ENCODE data around the gene RASSF5.

- TF ChIP-seq GATA2 (IDR thresholded peaks at IDR 0.05; ENCODE audit: low read depth, low read length) (no peak), GATA3 (IDR thresholded peaks at IDR 0.05; ENCODE audit: low read depth, low read length) (no peak)
Observed at GRCh38 chr1:206637605-206638004, 130.3 kb downstream of the RASSF5 start.

All from SH-SY5Y (cell line).